GM19463 (cell line): ENCODE measurements around the gene CHRNE.
"Not testable (repeated sequence)": the region's sequence is repeated elsewhere in the genome, so short reads cannot be mapped to it uniquely, and the experiment has no call there.

Experiments used
- ATAC-seq: cut with Tn5 transposase; IDR thresholded peaks from one replicate; pipeline ENCODE4 v1.9.1; 2021; ENCODE audit warnings: mild to moderate bottlenecking, moderate library complexity; ENCODE audit not compliant: unreplicated experiment

The CHRNE gene

DNA sequence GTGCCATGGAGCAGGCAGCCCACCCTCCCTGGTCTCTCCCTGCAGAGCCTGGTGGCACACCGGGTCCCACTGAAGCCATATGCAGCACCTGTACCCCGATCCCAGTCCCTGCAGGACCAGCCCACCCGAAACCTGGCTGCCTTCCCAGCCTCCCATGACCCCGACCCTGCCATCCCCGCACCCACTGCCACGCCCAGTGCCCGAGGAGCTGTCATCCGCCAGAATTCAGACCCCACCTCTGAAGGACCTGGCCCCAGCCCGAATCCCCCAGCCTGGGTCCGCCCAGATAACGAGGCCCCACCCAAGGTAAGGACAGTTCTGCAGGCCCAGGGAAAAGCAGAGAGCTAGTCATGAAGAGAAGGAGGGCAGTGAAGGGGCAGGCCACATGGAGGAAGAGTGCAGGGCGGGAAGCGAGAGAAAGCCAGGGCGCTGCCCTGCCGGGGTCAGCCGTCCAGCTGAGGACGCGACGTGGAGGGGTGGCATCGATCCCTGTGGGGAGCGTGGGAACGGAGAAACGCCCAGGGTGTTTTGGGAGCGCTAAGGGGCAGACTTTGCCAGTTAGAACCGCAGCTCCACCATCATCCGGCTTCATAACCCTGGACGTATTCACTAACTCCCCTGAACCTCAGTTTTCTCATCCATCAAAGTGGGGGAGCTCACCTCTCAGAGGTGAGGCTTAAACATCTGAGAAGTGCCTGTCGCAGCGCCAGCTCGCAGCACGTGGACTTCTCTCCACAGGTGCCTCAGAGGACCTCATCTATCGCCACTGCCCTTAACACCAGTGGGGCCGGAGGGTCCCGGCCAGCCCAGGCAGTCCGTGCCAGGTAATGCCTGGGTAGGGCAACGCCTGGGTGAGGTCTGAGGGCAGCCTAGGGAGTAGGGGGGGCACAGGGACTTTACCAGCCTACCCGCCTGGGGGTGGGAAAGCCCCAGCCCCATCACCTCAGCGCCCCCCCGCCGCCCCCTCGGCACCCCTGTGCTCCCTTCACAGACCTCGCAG, 11.2 kb downstream of the CHRNE start:
- ATAC-seq = no peak

DNA sequence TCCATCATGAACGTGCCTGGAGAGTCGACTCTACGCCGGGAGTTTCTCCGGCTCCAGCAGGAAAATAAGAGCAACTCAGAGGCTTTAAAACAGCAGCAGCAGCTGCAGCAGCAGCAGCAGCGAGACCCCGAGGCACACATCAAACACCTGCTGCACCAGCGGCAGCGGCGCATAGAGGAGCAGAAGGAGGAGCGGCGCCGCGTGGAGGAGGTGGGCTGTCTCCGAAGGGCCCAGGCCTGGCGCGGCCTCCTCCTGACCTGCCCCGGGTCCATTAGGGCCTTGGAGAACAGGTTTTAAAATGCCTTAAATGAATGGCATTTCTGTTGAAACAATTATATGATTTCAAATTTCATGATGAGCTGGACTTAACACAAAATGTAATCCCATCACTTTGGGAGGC, 15.3 kb downstream of the CHRNE start:
- ATAC-seq = no peak

DNA sequence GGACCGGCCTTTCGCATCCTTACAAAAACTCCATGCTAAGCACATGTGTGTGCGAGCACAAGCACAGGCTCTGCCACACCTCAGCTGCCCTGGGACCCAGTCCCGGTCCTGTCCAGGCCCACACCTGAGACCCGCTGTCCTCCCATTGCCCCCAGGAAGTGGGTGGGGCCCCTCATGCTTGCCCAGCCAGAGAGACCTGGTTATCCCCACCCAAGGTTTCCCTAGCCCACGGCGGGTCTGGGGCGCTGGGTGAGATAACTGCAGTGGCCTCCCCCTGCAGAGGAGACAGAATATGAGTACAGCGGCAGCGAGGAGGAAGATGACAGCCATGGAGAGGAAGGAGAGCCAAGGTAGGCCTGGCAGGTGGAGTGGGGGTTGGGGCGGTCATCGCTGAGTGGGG, 16.1 kb downstream of the CHRNE start:
- no peak for ATAC-seq

DNA sequence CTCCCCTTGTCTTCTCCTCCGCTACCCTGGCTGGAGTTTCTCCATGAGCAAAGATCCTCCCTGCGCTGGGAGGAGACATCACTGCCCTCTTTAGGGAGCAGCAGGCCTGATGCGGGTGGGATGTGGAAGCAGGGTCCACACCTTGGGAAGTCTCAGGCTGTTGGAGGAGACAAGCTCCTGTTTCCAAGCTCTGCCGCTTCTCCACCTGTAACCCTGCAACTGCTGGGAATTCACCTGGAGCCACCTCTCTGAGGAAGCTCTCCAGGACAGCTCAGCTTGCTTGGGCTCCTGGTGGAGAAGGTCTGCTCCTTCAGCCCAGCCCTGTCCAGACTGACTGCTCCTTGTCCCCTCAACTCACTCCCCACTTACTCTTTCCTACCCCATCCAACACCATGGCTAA, 18.4 kb downstream of the CHRNE start:
- ATAC-seq = no peak

DNA sequence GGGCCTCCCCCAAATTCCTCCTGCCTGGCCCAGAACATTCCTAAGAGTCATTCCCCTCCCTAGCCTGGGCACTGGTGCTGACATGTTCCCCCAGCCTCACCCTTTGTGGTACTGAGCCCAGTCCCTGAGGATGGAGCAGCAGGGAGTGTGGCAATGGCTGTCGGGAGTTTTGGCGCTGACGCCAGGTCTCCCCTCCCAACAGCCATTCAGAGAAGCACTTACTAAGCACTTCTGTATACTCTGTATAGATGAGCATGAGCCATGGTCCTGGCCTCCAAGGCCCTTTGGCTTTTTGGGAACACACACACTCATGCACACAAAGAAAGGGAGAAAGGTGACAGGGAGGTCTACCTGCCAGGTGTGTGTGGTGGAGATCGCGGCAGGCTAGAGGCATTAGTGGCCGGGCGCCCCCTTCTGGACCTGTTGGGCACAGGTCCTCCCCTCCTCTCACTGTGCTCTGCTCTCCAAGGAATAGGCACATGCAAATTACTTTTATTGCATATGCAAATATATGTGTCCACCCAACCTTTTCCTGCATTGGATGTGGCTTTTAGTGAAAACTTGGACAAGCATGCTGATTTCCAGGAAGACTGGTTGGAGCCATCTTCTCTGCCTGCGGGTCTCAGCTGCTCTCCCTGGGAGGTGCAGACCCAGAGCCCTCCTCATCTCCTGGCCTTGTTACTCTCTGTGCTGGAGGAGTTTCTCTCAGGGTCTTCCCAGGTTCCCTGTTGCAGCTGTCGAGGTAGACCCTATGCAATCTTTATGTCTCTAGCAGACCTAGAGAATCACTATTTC, 20.9 kb downstream of the CHRNE start:
- ATAC-seq = no peak

DNA sequence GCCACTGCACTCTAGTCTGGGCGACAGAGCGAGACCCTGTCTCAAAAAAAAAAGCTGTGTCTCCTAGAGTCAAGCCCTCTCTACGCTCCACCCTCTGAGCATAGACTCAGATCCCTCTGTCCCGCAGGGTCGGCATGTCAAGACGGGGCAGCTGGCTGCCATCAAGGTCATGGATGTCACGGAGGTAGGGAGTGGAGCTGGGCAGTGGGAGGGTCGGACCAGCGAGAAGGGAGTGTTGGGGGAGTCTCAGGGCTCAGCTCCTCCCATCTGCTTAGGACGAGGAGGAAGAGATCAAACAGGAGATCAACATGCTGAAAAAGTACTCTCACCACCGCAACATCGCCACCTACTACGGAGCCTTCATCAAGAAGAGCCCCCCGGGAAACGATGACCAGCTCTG, 22.0 kb downstream of the CHRNE start:
- ATAC-seq = no peak

DNA sequence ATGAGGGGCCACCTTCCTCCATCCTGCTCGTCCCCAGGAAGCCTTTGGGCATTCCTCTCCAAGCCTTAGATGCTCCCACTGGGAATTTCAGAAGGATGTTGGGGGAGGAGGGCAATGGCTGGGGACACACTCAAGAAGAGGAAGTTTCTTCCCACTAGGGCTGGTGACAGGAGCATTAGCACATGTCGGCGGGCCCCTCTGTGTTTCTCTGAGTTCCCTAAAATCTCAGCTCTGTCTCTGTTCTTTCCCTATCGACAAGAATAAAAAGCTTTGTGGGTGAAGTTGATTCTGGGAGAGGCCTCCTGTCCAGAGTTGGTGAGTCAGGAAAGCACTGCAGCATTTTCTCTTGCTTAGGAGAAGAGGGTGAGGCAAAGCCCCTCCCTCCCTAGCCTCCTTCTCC, 23.3 kb downstream of the CHRNE start:
- no peak for ATAC-seq

DNA sequence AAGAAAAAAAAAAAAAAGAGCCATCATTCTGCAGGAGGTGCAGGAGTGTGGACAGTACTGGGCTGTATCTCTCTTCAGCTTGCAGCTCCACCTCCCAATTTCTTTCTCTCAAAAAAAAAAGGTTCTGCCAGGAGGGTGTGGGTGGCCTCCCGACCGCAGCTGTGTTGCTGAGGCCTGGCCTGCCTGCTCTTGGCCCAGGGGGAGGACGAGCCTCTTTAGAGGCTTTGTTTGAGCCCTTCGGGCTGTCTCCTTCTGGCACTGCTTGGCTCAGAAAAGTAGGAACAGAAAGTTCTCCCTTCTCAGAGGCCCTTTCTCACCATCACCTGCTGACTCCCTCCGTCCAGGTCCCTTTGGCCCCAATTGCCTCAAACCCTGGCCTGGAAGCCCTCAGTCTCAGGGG, 25.8 kb downstream of the CHRNE start:
- no peak for ATAC-seq

DNA sequence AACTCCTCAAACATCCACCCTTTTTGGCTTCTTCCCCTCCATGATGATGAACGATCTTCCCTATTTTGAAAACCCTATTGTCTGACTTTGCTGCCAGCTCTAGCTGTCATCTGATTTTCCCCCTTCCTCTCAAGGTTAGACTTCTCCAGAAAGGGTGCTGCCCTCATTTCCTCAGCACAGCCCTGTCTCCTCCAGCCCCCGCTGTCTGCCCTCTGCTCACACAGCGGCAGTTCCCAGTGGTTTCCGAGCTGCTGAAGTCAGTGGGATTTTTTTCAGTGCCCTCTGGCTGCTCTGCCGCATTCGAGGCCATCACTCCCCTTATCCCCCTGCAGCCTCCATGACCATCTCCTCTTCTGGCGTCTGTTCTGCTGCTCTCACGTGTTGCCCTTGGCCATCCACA, 30.1 kb downstream of the CHRNE start:
- ATAC-seq = no peak

DNA sequence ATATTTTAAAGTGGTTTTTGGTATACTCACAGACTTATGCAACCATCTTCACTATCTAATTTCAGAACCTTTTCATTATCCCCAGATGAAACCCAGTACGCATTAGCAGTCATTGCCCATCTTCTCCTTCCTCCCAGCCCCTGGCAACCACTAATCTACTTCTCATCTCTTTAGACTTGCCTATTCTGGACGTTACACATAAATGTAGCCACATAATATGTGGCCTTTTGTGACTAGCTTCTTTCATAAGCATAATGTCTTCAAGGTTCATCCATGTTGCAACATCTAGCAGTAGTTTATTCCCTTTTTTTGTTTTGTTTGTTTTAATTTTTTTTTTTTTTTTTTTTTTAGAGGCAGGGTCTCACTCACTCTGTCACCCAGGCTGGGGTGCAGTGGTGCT, 32.0 kb downstream of the CHRNE start:
- ATAC-seq = no peak

DNA sequence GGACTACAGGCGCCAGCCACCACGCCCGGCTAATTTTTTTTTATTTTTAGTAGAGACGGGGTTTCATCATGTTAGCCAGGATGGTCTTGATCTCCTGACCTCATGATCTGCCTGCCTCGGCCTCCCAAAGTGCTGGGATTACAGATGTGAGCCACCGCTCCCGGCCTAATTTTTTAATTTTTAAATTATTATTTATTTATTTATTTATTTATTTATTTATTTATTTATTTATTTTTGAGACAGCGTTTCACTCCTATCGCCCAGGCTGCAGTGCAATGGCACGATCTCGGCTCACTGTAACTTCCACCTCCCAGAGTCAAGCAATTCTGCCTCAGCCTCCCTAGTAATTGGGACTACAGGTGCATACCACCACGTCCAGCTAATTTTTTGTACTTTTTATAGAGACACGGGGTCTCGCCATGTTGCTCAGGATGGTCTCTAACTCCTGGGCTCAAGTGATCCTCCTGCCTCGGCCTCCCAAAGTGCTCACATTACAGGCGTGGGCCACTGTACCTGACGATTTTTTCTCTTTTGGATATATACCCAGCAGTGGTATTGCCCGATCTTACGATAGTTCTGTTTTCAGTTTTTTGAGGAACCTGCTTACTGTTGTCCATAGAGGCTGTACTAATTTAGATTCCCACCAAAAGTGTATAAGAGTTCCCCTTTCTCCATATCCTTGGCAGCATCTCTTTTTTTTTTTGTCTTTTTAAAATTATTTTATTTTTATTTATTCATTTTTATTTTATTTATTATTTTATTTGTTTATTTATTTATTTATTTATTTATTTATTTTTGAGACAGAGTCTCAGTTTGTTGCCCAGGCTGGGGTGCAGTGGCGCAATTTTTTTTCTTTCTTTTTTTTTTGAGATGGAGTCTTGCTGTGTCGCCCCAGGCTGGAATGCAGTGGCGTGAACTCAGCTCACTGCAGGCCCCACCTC, 33.6 kb downstream of the CHRNE start:
- ATAC-seq = not testable (repeated sequence)

DNA sequence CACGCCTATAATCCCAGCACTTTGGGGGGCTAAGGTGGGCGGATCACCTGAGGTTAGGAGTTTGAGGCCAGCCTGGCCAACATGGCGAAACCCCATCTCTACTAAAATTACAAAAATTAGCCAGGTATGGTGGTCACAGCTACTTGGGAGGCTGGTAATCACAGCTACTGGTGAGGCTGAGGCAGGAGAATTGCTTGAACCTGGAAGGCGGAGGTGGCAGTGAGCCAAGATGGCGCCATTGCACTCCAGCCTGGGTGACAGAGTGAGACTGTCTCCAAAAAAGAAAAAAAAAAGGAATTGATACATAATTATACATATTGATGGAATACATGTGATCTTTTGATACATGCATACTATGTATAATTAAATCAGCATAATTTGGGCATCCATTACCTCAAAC, 35.4 kb downstream of the CHRNE start:
- not testable (repeated sequence) for ATAC-seq

DNA sequence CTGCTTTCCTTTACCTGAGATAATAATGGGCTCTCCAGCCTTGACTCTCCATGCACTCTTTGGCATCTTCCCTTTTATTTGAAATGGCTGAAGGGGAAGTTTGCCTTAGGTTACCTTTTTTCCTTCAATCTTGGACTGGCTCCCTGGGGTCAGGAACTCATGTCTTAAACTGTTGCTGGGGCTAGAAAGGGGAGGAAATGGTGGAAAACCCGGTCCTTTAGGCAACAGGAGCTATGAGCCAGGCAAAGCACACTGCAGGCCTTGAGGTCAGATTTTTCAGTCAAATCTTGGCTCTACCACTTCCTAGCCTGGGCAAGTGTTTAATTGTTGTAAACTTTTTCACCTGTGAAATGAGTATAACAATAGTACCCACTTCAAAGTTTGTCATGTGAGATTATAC, 39.6 kb downstream of the CHRNE start:
- ATAC-seq = no peak

DNA sequence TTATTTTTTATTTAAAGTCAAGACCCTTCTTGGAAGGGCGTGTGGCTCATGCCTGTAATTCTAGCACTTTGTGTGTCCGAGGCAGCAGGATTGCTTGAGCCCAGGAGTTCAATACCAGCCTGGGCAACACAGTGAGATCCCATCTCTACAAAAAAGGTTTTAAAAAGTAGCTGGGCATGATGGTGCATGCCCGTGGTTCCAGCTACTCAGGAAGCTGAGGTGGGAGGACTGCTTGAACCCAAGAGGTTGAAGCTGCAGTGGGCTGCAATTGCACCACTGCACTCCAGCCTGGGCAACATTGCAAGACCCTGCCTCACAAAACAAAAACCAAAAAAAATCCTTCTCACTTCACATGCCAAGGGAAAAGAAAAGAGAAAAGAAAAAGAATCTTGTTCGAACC, 40.2 kb downstream of the CHRNE start:
- no peak for ATAC-seq

DNA sequence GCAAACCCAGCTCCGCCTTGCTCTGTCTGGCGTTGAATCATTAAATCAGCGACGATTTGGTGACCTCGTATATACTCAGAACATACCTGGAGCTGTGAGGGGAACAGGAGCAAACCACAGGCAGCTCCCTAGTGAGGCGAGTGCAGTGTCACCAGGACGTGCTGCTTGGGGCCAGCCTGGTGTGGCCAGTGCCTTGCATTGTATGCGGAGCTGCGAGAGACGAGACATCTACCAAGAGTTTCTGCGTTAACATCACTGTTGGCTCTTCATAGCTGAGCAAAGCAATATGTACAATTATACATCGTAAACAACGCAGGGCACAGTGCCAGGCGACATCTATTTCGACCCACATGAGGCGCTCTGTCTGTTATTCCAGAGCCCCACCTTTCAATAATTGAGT, 41.8 kb downstream of the CHRNE start:
- no peak for ATAC-seq

DNA sequence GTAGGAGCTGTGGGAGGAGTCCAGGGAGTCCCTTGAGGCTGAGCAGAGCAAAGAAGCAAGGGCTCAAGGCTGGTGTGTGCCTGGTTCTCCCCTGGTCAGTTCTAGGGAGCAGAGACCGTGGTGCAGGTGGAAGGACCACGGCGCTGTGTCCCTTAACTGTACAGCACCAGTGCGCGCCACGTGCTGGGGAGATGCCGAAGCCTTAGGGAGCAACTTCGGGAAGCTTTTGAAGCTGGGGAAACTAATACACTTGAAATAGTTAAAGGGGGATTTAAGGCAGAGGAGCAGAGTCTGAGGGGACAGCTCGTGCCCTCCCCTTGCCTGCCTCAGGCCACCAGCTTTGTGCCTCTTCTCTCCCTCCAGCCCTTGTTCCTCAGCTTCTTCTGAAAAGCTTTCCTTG, 42.2 kb downstream of the CHRNE start:
- ATAC-seq = no peak

DNA sequence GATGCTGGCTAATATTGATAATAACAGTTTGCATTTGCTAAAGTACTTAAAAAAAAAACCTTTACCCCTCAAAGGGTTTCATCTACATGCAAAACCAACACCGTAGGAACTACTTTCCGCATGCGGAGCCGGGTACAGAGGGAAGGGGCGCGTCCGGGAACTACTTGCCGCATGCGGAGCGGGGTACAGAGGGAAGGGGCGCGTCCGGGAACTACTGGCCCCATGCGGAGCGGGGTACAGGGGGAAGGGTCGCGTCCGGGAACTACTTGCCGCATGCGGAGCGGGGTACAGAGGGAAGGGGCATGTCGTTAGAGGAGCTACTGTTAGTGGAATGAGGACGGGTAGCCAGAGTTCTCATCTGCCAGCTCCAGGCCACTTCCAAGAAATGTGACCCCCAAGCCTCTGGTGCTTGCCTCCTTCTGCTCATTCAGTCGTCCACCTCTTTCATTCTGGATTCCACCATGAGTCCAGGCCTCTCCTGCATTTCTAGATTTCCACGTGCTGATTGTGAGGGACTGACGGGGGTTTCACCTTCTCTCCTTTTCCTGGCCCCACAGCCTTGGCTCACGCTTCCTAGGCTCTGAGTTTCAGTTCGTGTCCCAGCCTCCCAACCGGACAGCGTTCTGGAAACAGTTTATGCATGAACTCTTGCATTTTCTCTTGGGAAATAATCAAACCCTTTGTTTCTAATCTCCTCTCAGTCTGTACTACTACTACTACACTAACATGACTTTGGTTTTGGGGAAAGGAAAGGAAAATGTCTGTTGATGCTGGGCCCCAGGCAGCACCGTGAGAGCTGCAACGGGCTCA, 42.9 kb downstream of the CHRNE start:
- no peak for ATAC-seq

DNA sequence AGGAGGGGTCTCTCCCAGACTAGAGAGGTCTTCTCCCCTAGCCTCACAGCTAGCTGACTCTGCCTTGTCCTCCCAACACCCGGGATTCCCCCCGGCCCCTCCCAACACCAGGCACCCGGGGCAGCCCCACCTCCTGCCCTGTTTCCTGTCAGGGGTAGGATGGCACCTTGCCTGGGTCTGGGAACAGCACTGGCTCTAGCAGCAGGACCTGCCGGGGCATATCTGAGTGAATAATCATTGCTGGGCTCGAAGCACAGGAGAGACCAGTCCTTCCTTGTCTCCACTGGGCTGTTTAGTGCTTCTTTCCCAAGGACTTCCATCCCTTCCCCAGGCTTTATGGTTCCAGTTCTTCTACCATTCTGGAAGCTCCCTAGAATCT, 44.0 kb downstream of the CHRNE start:
- ATAC-seq = no peak

DNA sequence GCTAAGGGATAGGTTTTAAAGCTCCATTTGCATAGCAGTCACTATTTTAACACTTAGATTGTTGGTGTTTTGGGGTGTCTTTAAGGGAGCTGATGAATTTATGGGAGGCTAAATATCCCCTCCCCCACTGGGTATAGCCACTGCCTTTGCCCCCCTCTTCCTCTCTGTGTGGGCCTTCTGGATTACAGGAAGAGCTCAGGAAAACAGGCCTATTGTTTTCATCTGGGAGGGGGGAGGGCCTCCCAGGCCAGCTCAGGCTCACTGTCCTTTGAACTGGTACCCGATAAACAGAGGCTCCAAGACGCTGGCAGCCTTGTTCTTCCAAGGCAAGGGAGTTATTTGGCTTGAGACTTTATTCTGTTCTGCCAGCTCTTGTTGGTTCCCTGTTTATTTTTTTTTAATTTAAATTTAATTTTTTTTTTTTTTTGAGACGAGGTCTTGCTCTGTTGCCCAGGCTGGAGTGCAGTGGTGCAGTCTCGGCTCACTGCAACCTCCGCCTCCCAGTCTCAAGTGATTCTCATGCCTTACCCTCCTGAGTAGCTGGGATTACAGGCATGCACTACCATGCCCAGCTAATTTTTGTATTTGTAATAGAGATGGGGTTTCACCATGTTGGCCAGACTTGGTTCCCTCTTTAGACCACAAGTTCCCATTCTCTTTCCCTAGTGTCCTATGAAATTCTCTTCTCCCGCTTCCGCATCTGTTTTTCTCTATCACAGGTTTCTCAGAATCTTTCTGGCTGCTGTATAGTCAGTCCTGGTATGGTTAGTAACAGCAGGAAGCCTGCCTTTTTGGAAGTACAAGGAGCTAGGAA, 44.6 kb downstream of the CHRNE start:
- ATAC-seq = no peak
